ENCODE data around the gene NXPE3. TPM values are rescaled to one million over a fixed set of nuclear protein-coding genes. Genes with fewer than 3 reads are reported as not detected.

The NXPE3 gene
- total and polyA plus RNA-seq, 3 donors from 2014 or later: 11.7 to 17.0 (median 14.6) TPM

DNA sequence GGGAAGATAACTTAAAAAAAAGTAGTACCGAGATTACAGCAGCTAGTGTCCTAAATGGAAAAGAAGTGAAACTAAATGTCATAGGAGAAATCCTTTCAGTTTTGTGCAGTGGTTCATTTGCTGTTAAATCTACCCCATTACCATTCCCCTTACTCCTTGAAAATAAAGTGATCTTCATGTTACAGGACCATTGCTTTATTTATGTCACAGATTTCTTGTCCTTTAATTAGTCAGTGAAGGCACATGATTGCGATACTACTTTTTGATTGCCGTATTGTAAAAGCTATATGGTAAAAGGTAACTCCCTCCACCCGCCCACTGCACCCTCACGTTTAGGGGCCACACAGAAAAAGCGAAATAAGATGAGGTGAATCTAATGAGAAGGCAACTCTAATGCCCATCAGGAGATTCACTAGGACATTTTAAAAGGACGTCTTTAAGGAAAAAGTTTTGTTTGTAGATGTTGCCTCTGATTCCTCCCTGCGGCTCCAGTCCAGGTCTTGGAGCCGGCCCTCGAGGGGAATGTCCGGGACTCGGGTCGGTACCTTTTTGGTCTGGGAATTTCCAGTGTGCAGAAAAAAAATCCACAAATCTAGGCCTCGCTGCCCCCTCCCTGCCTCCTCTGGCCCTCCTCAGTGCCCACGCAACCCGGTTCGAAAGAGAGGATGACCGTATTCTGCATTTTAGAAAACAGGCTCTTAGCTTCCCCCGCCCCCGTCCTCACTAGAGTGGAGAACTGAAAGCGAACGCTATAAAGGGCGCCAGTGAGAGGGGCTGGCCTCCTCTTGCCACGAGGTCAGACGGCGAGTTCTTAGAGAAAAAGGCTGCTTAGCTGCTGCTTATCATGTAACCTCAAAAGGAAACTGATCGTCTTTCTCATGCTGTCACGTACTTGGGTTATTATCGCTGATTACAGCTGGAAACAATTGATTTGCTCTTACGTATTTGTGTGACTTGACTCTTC lies 48.5 kb downstream of the NXPE3 start:
- Histone ChIP-seq H3K36me3 (ENCODE audit: low read depth, missing control alignments) (no peaks in the 10 kb centered on the region), H3K27me3 (no peaks in the 10 kb centered on the region), H3K4me3 (peak overlapping the region; percentile 59 to 67), H3K4me1 (peaks cover 7% of the 10 kb centered on the region), H3K27ac (peak overlapping the region; percentile 78 to 88), H3K9me3 (no peaks in the 10 kb centered on the region)
- 3 to 4% methylated on average over 30 of the region's 30 CpGs for WGBS, 2 donors
- intact Hi-C loops (cut with DNase I; ENCODE audit: low total_unique reads): no loop called here
- DNase-seq: peak; percentile 80
- no peak for TF ChIP-seq POLR2A (IDR thresholded peaks at IDR 0.05)
- TF ChIP-seq, protein P1, sequence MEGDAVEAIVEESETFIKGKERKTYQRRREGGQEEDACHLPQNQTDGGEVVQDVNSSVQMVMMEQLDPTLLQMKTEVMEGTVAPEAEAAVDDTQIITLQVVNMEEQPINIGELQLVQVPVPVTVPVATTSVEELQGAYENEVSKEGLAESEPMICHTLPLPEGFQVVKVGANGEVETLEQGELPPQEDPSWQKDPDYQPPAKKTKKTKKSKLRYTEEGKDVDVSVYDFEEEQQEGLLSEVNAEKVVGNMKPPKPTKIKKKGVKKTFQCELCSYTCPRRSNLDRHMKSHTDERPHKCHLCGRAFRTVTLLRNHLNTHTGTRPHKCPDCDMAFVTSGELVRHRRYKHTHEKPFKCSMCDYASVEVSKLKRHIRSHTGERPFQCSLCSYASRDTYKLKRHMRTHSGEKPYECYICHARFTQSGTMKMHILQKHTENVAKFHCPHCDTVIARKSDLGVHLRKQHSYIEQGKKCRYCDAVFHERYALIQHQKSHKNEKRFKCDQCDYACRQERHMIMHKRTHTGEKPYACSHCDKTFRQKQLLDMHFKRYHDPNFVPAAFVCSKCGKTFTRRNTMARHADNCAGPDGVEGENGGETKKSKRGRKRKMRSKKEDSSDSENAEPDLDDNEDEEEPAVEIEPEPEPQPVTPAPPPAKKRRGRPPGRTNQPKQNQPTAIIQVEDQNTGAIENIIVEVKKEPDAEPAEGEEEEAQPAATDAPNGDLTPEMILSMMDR (IDR thresholded peaks at IDR 0.05): no peak

DNA sequence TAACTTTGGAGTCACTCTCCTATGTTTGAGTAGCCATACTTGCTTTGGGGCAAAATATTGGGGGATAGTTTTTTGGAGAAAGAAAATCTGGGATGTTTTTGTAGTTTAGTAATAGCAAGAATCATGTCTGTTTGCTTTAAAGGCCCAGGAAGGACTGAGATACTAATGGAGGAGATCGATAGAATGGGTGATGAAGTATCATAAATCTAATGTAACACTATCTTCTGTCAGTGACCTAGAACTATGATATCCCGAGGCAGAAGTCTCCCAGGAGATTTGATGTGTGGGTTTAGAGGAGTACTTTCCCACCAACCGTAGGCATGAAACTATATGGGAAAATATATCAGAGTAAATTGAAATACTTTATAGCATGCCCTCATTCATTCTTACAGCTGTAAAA lies 49.3 kb downstream of the NXPE3 start:
- no peak for DNase-seq
- WGBS, 2 donors: 5 to 15% methylated on average over 3 of the region's 3 CpGs
- Histone ChIP-seq H3K36me3 (ENCODE audit: low read depth, missing control alignments) (no peaks in the 10 kb centered on the region), H3K4me3 (peak overlapping the region; percentile 59 to 67), H3K27ac (peak overlapping the region; percentile 78 to 88), H3K9me3 (no peaks in the 10 kb centered on the region), H3K27me3 (no peaks in the 10 kb centered on the region), H3K4me1 (peaks cover 7% of the 10 kb centered on the region)
- intact Hi-C loops (cut with DNase I; ENCODE audit: low total_unique reads): no loop called here
- TF ChIP-seq POLR2A (IDR thresholded peaks at IDR 0.05): no peak
- TF ChIP-seq, protein P1 (IDR thresholded peaks at IDR 0.05): no peak

DNA sequence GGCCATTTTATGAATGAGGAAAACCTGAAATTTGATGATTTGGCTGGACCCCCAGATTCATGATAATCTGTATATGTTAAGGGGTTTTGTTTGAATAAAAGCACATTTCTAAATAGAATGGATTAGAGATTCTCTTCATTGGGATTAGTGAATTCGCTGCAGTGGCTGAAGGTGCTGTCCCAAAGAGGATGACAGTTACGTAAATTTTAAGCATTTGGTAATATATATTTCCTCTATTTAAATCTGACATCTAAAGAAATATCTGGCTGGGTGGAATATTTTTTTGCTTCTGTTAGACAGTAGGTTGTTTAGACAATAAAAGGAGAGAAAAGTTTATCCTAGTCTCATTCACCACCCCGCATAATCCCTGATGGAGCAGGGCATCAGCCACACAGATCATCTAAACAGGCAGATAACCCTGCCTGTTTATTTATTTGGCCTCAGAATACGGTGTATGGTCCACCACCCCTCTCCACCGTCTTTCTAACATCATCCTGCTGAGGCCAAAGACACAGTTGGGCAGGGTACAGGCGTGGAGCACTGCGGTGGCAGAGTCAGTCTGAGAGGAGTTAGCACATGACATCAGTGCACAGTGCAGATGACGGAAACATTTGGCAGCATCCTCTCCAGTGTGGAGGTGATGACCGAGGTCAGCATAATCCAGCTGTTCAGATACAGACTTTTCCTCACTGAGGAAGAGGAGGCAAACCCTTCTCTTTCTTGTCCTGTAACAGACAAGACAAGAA lies 49.9 kb downstream of the NXPE3 start:
- Histone ChIP-seq H3K4me3 (no peak overlapping the region), H3K36me3 (ENCODE audit: low read depth, missing control alignments) (no peaks in the 10 kb centered on the region), H3K27ac (peak overlapping the region; percentile 78 to 88), H3K27me3 (no peaks in the 10 kb centered on the region), H3K9me3 (no peaks in the 10 kb centered on the region), H3K4me1 (peaks cover 7% of the 10 kb centered on the region)
- peak; percentile 48 for DNase-seq
- WGBS, 2 donors: 36 to 40% methylated on average over 9 of the region's 9 CpGs
- TF ChIP-seq, protein P1 (IDR thresholded peaks at IDR 0.05): no peak
- TF ChIP-seq POLR2A (IDR thresholded peaks at IDR 0.05): no peak
- intact Hi-C loops (cut with DNase I; ENCODE audit: low total_unique reads): no loop called here

DNA sequence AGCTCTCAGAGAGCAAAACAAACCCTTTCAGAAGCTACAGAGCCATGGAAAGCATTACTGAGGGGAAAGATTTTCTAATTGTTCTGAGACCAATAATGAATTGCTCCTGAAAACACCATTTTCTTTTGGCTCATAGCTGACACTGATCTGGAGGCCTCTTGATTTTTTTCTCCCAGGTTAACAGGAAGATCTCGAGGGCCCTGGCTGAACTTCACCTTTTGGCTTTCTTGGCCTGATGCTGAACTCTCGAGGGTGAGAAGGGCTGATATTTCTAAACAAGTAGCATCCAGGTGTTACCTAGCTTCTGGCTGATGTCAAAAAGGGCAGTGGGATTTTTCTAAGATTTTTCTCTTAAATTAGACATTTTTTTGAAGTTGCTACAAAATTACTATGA lies 50.4 kb downstream of the NXPE3 start:
- Histone ChIP-seq H3K27ac (peak overlapping the region in 1 of 2 donors; percentile 88), H3K27me3 (no peaks in the 10 kb centered on the region), H3K9me3 (no peaks in the 10 kb centered on the region), H3K4me3 (no peak overlapping the region), H3K36me3 (ENCODE audit: low read depth, missing control alignments) (no peaks in the 10 kb centered on the region), H3K4me1 (peaks cover 7% of the 10 kb centered on the region)
- TF ChIP-seq, protein P1 (IDR thresholded peaks at IDR 0.05): no peak
- no peak for TF ChIP-seq POLR2A (IDR thresholded peaks at IDR 0.05)
- no peak for DNase-seq
- WGBS, 2 donors: 47 to 50% methylated on average over 2 of the region's 2 CpGs
- intact Hi-C loops (cut with DNase I; ENCODE audit: low total_unique reads): no loop called here

All from testis (tissue), 3 donors.